Neural progenitor cell (in vitro differentiated cells): ENCODE data around the gene GPR156. TPM values are rescaled to one million over a fixed set of nuclear protein-coding genes. Genes with fewer than 3 reads are reported as not detected.

ENCODE experiments used
- DNase-seq: peaks from one replicate; pipeline ENCODE4 v3.0.0-alpha.2; 2016; ENCODE audit warnings: low spot score
- H2AFZ ChIP-seq: fragments of 200-600 bp; sonication (generic); replicated peaks from 2 replicates; pipeline ENCODE4 v1.6.1; 2016; ENCODE audit warnings: antibody characterized with exemption
- H3F3A ChIP-seq: fragments of 200-600 bp; sonication (generic); 2 replicates; pipeline ENCODE4 v1.6.1; 2016; ENCODE audit warnings: antibody characterized with exemption, low read depth
- H3K27ac ChIP-seq: fragments of 200-600 bp; sonication (generic); 2 replicates; pipeline ENCODE4 v1.5.1; 2016; ENCODE audit warnings: mild to moderate bottlenecking
- H3K27me3 ChIP-seq: fragments of 200-600 bp; sonication (generic); 2 replicates; pipeline ENCODE4 v1.6.1; 2016; ENCODE audit warnings: mild to moderate bottlenecking, moderate library complexity
- H3K36me3 ChIP-seq: fragments of 200-600 bp; sonication (generic); 2 replicates; pipeline ENCODE4 v1.5.1; 2016
- H3K4me1 ChIP-seq: fragments of 200-600 bp; sonication (generic); 2 replicates; pipeline ENCODE4 v1.6.1; 2016; ENCODE audit warnings: mixed run types
- H3K4me2 ChIP-seq: fragments of 200-600 bp; sonication (generic); 2 replicates; pipeline ENCODE4 v1.6.1; 2016
- H3K4me3 ChIP-seq: fragments of 200-600 bp; sonication (generic); 2 replicates; pipeline ENCODE4 v1.5.1; 2016
- H3K79me2 ChIP-seq: fragments of 200-600 bp; sonication (generic); 2 replicates; pipeline ENCODE4 v1.6.1; 2016; ENCODE audit warnings: low read depth
- H3K9ac ChIP-seq: fragments of 200-600 bp; sonication (generic); 2 replicates; pipeline ENCODE4 v1.6.1; 2016
- H3K9me3 ChIP-seq: fragments of 200-600 bp; sonication (generic); 2 replicates; pipeline ENCODE4 v1.5.1; 2016; ENCODE audit warnings: low read depth
- H4K20me1 ChIP-seq: fragments of 200-600 bp; sonication (generic); 2 replicates; pipeline ENCODE4 v1.6.1; 2016; ENCODE audit warnings: low read depth
- H3K27ac Mint-ChIP-seq: 3 replicates; pipeline ENCODE4 v1.8.0; 2021; ENCODE audit warnings: mixed read lengths
- H3K27me3 Mint-ChIP-seq: 2 replicates; pipeline ENCODE4 v1.8.0; 2022; ENCODE audit warnings: low read depth, mild to moderate bottlenecking, inconsistent platforms, moderate library complexity, mixed read lengths; ENCODE audit not compliant: insufficient read depth
- H3K36me3 Mint-ChIP-seq: 3 replicates; pipeline ENCODE4 v1.8.0; 2021; ENCODE audit warnings: mixed read lengths
- H3K4me1 Mint-ChIP-seq: 3 replicates; pipeline ENCODE4 v1.8.0; 2021; ENCODE audit warnings: mixed read lengths
- H3K4me3 Mint-ChIP-seq: 3 replicates; pipeline ENCODE4 v1.8.0; 2021; ENCODE audit warnings: mild to moderate bottlenecking, moderate library complexity, mixed read lengths
- H3K9me3 Mint-ChIP-seq: 3 replicates; pipeline ENCODE4 v1.8.0; 2020; ENCODE audit warnings: mixed read lengths
- CTCF ChIP-seq: fragments of 200-600 bp; sonication (generic); IDR thresholded peaks from 2 replicates; pipeline ENCODE4 v1.5.1; 2017; ENCODE audit warnings: antibody characterized with exemption, mild to moderate bottlenecking
- EZH2 ChIP-seq: fragments of 200-600 bp; sonication (generic); IDR thresholded peaks from 2 replicates; pipeline ENCODE4 v1.6.1; 2017; ENCODE audit warnings: antibody characterized with exemption, mild to moderate bottlenecking, moderate library complexity
- EZH2phosphoT487 ChIP-seq: fragments of 200-600 bp; sonication (generic); IDR thresholded peaks from 2 replicates; pipeline ENCODE4 v1.6.1; 2017; ENCODE audit warnings: antibody characterized with exemption
- total RNA-seq: library from RNA; depleted of rRNA; stranded (reverse); fragments of >200 nt; gene quantifications from 2 replicates; pipeline ENCODE4 v1.2.3, GENCODE V29; 2015; ENCODE audit warnings: low replicate concordance

Gene GPR156
- total RNA-seq, 1 donor from 2014 or later: 2.2 TPM

- no peak overlapping the region for H3K27ac Mint-ChIP-seq
- peaks cover 5% of the 10 kb centered on the region for H3K27me3 Mint-ChIP-seq
- H3K4me1 Mint-ChIP-seq: no peaks in the 10 kb centered on the region
- H3K36me3 Mint-ChIP-seq: no peaks in the 10 kb centered on the region
- H3K9me3 ChIP-seq: no peaks in the 10 kb centered on the region
- no peaks in the 10 kb centered on the region for H3F3A ChIP-seq
- no peak overlapping the region for H3K4me3 ChIP-seq
- H2AFZ ChIP-seq: no peak overlapping the region
- TF ChIP-seq EZH2: no peak
- no peak for TF ChIP-seq CTCF
- TF ChIP-seq EZH2phosphoT487: no peak
- H4K20me1 ChIP-seq: no peaks in the 10 kb centered on the region
- H3K4me3 Mint-ChIP-seq: no peak overlapping the region
- no peaks in the 10 kb centered on the region for H3K9me3 Mint-ChIP-seq
- H3K4me1 ChIP-seq: no peaks in the 10 kb centered on the region
- DNase-seq: no peak
- H3K79me2 ChIP-seq: no peaks in the 10 kb centered on the region
- H3K27ac ChIP-seq: no peak overlapping the region
- no peaks in the 10 kb centered on the region for H3K36me3 ChIP-seq
- H3K4me2 ChIP-seq: no peak overlapping the region
- H3K27me3 ChIP-seq: no peaks in the 10 kb centered on the region
- H3K9ac ChIP-seq: no peak overlapping the region
These were observed 122.0 kb downstream of the GPR156 start for GRCh38 chr3:120163026-120163425.

- TF ChIP-seq EZH2 (no peak), EZH2phosphoT487 (no peak), CTCF (no peak)
These were observed 122.6 kb downstream of the GPR156 start for GRCh38 chr3:120162400-120162799.

GRCh38 chr3:120161902-120162301, 123.1 kb downstream of the GPR156 start:
- H3K9me3 Mint-ChIP-seq: peaks cover 1% of the 10 kb centered on the region
- no peaks in the 10 kb centered on the region for H4K20me1 ChIP-seq
- no peaks in the 10 kb centered on the region for H3K4me1 ChIP-seq
- no peak overlapping the region for H3K4me3 ChIP-seq
- H3K36me3 Mint-ChIP-seq: no peaks in the 10 kb centered on the region
- no peaks in the 10 kb centered on the region for H3K36me3 ChIP-seq
- H3F3A ChIP-seq: no peaks in the 10 kb centered on the region
- DNase-seq: no peak
- H3K27me3 Mint-ChIP-seq: peaks cover 5% of the 10 kb centered on the region
- H3K27ac Mint-ChIP-seq: no peak overlapping the region
- H3K4me1 Mint-ChIP-seq: no peaks in the 10 kb centered on the region
- TF ChIP-seq EZH2 (no peak), CTCF (no peak), EZH2phosphoT487 (no peak)
- no peak overlapping the region for H3K9ac ChIP-seq
- H3K9me3 ChIP-seq: no peaks in the 10 kb centered on the region
- H2AFZ ChIP-seq: no peak overlapping the region
- no peak overlapping the region for H3K4me3 Mint-ChIP-seq
- H3K4me2 ChIP-seq: no peak overlapping the region
- H3K79me2 ChIP-seq: no peaks in the 10 kb centered on the region
- no peaks in the 10 kb centered on the region for H3K27me3 ChIP-seq
- no peak overlapping the region for H3K27ac ChIP-seq

More at GRCh38 chr3:120162400-120162799, 122.6 kb downstream of the GPR156 start:
- Histone ChIP-seq H3K36me3 (no peaks in the 10 kb centered on the region), H3F3A (no peaks in the 10 kb centered on the region), H3K9me3 (no peaks in the 10 kb centered on the region), H4K20me1 (no peaks in the 10 kb centered on the region), H3K4me1 (no peaks in the 10 kb centered on the region), H3K79me2 (no peaks in the 10 kb centered on the region), H3K9ac (no peak overlapping the region), H3K27ac (no peak overlapping the region), H3K4me3 (no peak overlapping the region), H3K4me2 (no peak overlapping the region), H2AFZ (no peak overlapping the region), H3K27me3 (no peaks in the 10 kb centered on the region)
- Mint-ChIP-seq H3K9me3 (no peaks in the 10 kb centered on the region), H3K4me3 (no peak overlapping the region), H3K27me3 (peaks cover 5% of the 10 kb centered on the region), H3K27ac (no peak overlapping the region), H3K36me3 (no peaks in the 10 kb centered on the region), H3K4me1 (no peaks in the 10 kb centered on the region)
- DNase-seq: no peak

GRCh38 chr3:120160050-120160449, 125.0 kb downstream of the GPR156 start:
- no peak for TF ChIP-seq EZH2phosphoT487
- no peak for TF ChIP-seq CTCF
- no peak for TF ChIP-seq EZH2
- Histone ChIP-seq H3K4me1 (no peaks in the 10 kb centered on the region), H3K9me3 (peaks cover 9% of the 10 kb centered on the region), H3K27me3 (no peaks in the 10 kb centered on the region), H3F3A (no peaks in the 10 kb centered on the region), H3K4me3 (no peak overlapping the region), H2AFZ (no peak overlapping the region), H4K20me1 (no peaks in the 10 kb centered on the region), H3K79me2 (no peaks in the 10 kb centered on the region), H3K36me3 (no peaks in the 10 kb centered on the region), H3K4me2 (no peak overlapping the region), H3K27ac (no peak overlapping the region), H3K9ac (no peak overlapping the region)
- no peak for DNase-seq
- no peak overlapping the region for H3K4me3 Mint-ChIP-seq
- H3K36me3 Mint-ChIP-seq: no peaks in the 10 kb centered on the region
- peaks cover 5% of the 10 kb centered on the region for H3K27me3 Mint-ChIP-seq
- H3K4me1 Mint-ChIP-seq: no peaks in the 10 kb centered on the region
- no peak overlapping the region for H3K27ac Mint-ChIP-seq
- H3K9me3 Mint-ChIP-seq: peaks cover 14% of the 10 kb centered on the region
